H9 (cell line): ENCODE measurements around the gene LRTM2. TPM values are rescaled to one million over a fixed set of nuclear protein-coding genes. Genes with fewer than 3 reads are reported as not detected.

Source experiments
- DNase-seq: peaks from one replicate; pipeline ENCODE4 v3.0.0-alpha.2; 2017
- H2AFZ ChIP-seq: one replicate; pipeline ENCODE4 v1.6.1; 2013; ENCODE audit warnings: mild to moderate bottlenecking, low read length, control low read depth, moderate library complexity
- H2AK5ac ChIP-seq: 2 replicates; pipeline ENCODE4 v1.6.1; 2013; ENCODE audit warnings: low read length, control low read depth, mixed read lengths; ENCODE audit not compliant: insufficient read length
- H2BK120ac ChIP-seq: one replicate; pipeline ENCODE4 v1.6.1; 2013; ENCODE audit warnings: low read depth, mild to moderate bottlenecking, low read length, control low read depth, inconsistent platforms; ENCODE audit not compliant: poor library complexity, severe bottlenecking
- H2BK12ac ChIP-seq: 2 replicates; pipeline ENCODE4 v1.6.1; 2013; ENCODE audit warnings: low read length, control low read depth, mixed read lengths, low read depth; ENCODE audit not compliant: insufficient read length
- H2BK15ac ChIP-seq: 2 replicates; pipeline ENCODE4 v1.6.1; 2013; ENCODE audit warnings: low read depth, low read length, control low read depth
- H2BK20ac ChIP-seq: one replicate; pipeline ENCODE4 v1.6.1; 2013; ENCODE audit warnings: low read depth, mild to moderate bottlenecking, low read length, control low read depth, inconsistent platforms; ENCODE audit not compliant: poor library complexity, severe bottlenecking
- H2BK5ac ChIP-seq: 2 replicates; pipeline ENCODE4 v1.6.1; 2013; ENCODE audit warnings: low read length, control low read depth, mixed read lengths; ENCODE audit not compliant: insufficient read length
- H3K14ac ChIP-seq: 2 replicates; pipeline ENCODE4 v1.6.1; 2013; ENCODE audit warnings: low read length, control low read depth; ENCODE audit not compliant: insufficient read depth
- H3K18ac ChIP-seq: 2 replicates; pipeline ENCODE4 v1.6.1; 2013; ENCODE audit warnings: low read depth, mild to moderate bottlenecking, mixed read lengths, low read length, control low read depth; ENCODE audit not compliant: insufficient read length
- H3K23ac ChIP-seq: 2 replicates; pipeline ENCODE4 v1.6.1; 2013; ENCODE audit warnings: low read length, control low read depth, mixed read lengths, low read depth; ENCODE audit not compliant: insufficient read length
- H3K23me2 ChIP-seq: 2 replicates; pipeline ENCODE4 v1.6.1; 2013; ENCODE audit warnings: low read depth, mild to moderate bottlenecking, mixed read lengths, low read length, control low read depth; ENCODE audit not compliant: insufficient read length, poor library complexity, severe bottlenecking
- H3K27ac ChIP-seq: 2 replicates; pipeline ENCODE4 v1.5.1; 2013; ENCODE audit warnings: low read length, control low read depth, mixed read lengths, low read depth; ENCODE audit not compliant: insufficient read length
- H3K27me3 ChIP-seq: 2 replicates; pipeline ENCODE4 v1.6.1; 2013; ENCODE audit warnings: low read length, control low read depth, inconsistent platforms; ENCODE audit not compliant: insufficient read depth
- H3K4ac ChIP-seq: 2 replicates; pipeline ENCODE4 v1.6.1; 2013; ENCODE audit warnings: low read depth, mild to moderate bottlenecking, control low read depth, inconsistent platforms, low read length, moderate library complexity
- H3K4me1 ChIP-seq: 2 replicates; pipeline ENCODE4 v1.6.1; 2013; ENCODE audit warnings: low read length, control low read depth, inconsistent platforms; ENCODE audit not compliant: insufficient read depth
- H3K4me2 ChIP-seq: 2 replicates; pipeline ENCODE4 v1.6.1; 2013; ENCODE audit warnings: low read length, control low read depth, mixed read lengths; ENCODE audit not compliant: insufficient read length, insufficient read depth
- H3K56ac ChIP-seq: 2 replicates; pipeline ENCODE4 v1.6.1; 2013; ENCODE audit warnings: low read depth, mild to moderate bottlenecking, mixed read lengths, low read length, control low read depth; ENCODE audit not compliant: insufficient read length
- H3K79me1 ChIP-seq: 2 replicates; pipeline ENCODE4 v1.6.1; 2013; ENCODE audit warnings: low read depth, mild to moderate bottlenecking, moderate library complexity, low read length, control low read depth, inconsistent platforms; ENCODE audit not compliant: insufficient read depth, poor library complexity, severe bottlenecking
- H3K79me2 ChIP-seq: 2 replicates; pipeline ENCODE4 v1.6.1; 2013; ENCODE audit warnings: low read length, control low read depth, inconsistent platforms; ENCODE audit not compliant: insufficient read depth
- H3K9ac ChIP-seq: 2 replicates; pipeline ENCODE4 v1.6.1; 2013; ENCODE audit warnings: low read length, control low read depth, mixed read lengths; ENCODE audit not compliant: insufficient read length; ENCODE audit errors: extremely low read depth
- H3K9me3 ChIP-seq: one replicate; pipeline ENCODE4 v1.6.1; 2013; ENCODE audit warnings: low read depth, low read length, inconsistent platforms; ENCODE audit not compliant: control insufficient read depth
- H3T11ph ChIP-seq: one replicate; pipeline ENCODE4 v1.6.1; 2013; ENCODE audit warnings: mild to moderate bottlenecking, low read length, control low read depth, inconsistent platforms
- H4K20me1 ChIP-seq: one replicate; pipeline ENCODE4 v1.6.1; 2013; ENCODE audit not compliant: control insufficient read depth, insufficient read length, insufficient read depth
- H4K5ac ChIP-seq: 2 replicates; pipeline ENCODE4 v1.6.1; 2013; ENCODE audit warnings: low read depth, mild to moderate bottlenecking, mixed read lengths, low read length, control low read depth; ENCODE audit not compliant: insufficient read length
- H4K8ac ChIP-seq: replicated peaks from 2 replicates; pipeline ENCODE4 v1.6.1; 2013; ENCODE audit warnings: low read length, control low read depth, mixed read lengths, low read depth; ENCODE audit not compliant: insufficient read length
- H4K91ac ChIP-seq: 2 replicates; pipeline ENCODE4 v1.6.1; 2013; ENCODE audit warnings: low read depth, mild to moderate bottlenecking, moderate library complexity, mixed read lengths, low read length, control low read depth; ENCODE audit not compliant: insufficient read length
- H3K27ac Mint-ChIP-seq, 3 experiments: 2 replicates in 2 of 3; 3 replicates in 1 of 3; pipeline ENCODE4 v1.8.0; 2020 to 2021; ENCODE audit warnings: mixed read lengths in 3 of 3, mild to moderate bottlenecking in 1 of 3, moderate library complexity in 1 of 3
- H3K27me3 Mint-ChIP-seq: 2 replicates; pipeline ENCODE4 v1.8.0; 2021; ENCODE audit warnings: low read depth, mild to moderate bottlenecking, moderate library complexity, mixed read lengths
- H3K36me3 Mint-ChIP-seq, 3 experiments: 2 replicates in 2 of 3; 3 replicates in 1 of 3; pipeline ENCODE4 v1.8.0; 2020 to 2021; ENCODE audit warnings: low read depth in 3 of 3, mixed read lengths in 3 of 3; ENCODE audit not compliant: insufficient read depth in 1 of 3
- H3K4me1 Mint-ChIP-seq, 2 experiments: 2 replicates each; pipeline ENCODE4 v1.8.0; 2020; ENCODE audit warnings: mixed read lengths in 2 of 2
- H3K4me3 Mint-ChIP-seq, 2 experiments: 2 replicates in 1 of 2; 3 replicates in 1 of 2; pipeline ENCODE4 v1.8.0; 2020 to 2021; ENCODE audit warnings: mild to moderate bottlenecking in 2 of 2, mixed read lengths in 2 of 2, moderate library complexity in 1 of 2
- H3K9me3 Mint-ChIP-seq, 2 experiments: 2 replicates in 1 of 2; 3 replicates in 1 of 2; pipeline ENCODE4 v1.8.0; 2020; ENCODE audit warnings: mild to moderate bottlenecking in 2 of 2, mixed read lengths in 2 of 2, moderate library complexity in 1 of 2
- CTCF ChIP-seq: fragments of 200-600 bp; sonication (generic); conservative IDR thresholded peaks from 3 replicates; pipeline ENCODE4 v1.8.0; 2021; ENCODE audit warnings: antibody characterized with exemption, mild to moderate bottlenecking
- WGBS: extraction: QIAGEN DNeasy Blood & Tissue Kit; methylation state at CpG from one replicate; pipeline ENCODE4 v1.1.7; 2013; ENCODE audit warnings: missing lambda C conversion rate, low lambda C conversion rate, mixed read lengths; ENCODE audit not compliant: insufficient read length; ENCODE audit errors: extremely low coverage; 5-methylcytosine and 5-hydroxymethylcytosine counted together
- total RNA-seq: library from RNA; stranded (reverse); gene quantifications from 2 replicates; pipeline ENCODE4 v1.2.1, GENCODE V29; 2021

LRTM2 gene
- total RNA-seq, 1 experiment from 2014 or later = not detected

GRCh38 chr12:1791104-1791841 lies 29.1 kb upstream of the LRTM2 start:
- peak; percentile 84 for TF ChIP-seq CTCF
- Mint-ChIP-seq H3K36me3 (peaks cover under 1 to 14% (median 4%) of the 10 kb centered on the region in 3 experiments; a peak in 4 of 7 replicates), H3K27ac (no peak overlapping the region)

More at GRCh38 chr12:1791104-1791841, 29.1 kb upstream of the LRTM2 start:
- Mint-ChIP-seq H3K9me3 (no peaks in the 10 kb centered on the region), H3K4me3 (no peak overlapping the region), H3K27me3 (peaks cover 3% of the 10 kb centered on the region; the same call in 1 of the 2 replicates), H3K4me1 (peaks cover 32 to 35% of the 10 kb centered on the region in 2 experiments)
- Histone ChIP-seq H4K8ac (no peak overlapping the region), H4K20me1 (no peaks in the 10 kb centered on the region), H3K79me2 (no peaks in the 10 kb centered on the region), H3K27me3 (no peaks in the 10 kb centered on the region), H3K27ac (no peak overlapping the region), H3K4me1 (no peaks in the 10 kb centered on the region; the same call in 1 of the 2 replicates), H2BK20ac (no peak overlapping the region), H3K56ac (no peak overlapping the region), H4K5ac (no peak overlapping the region), H3K23ac (no peak overlapping the region), H3K18ac (no peak overlapping the region), H2BK12ac (no peak overlapping the region), H3K4me2 (no peak overlapping the region), H3K23me2 (no peaks in the 10 kb centered on the region), H3K9me3 (no peaks in the 10 kb centered on the region), H4K91ac (no peak overlapping the region), H3K9ac (no peak overlapping the region), H3K79me1 (no peaks in the 10 kb centered on the region), H2AFZ (no peak overlapping the region), H2BK120ac (no peak overlapping the region), H2BK5ac (no peak overlapping the region), H3K4ac (no peak overlapping the region), H3K14ac (no peak overlapping the region), H3T11ph (no peak overlapping the region), H2AK5ac (no peak overlapping the region), H2BK15ac (no peak overlapping the region)
- WGBS = no CpG with 5 or more reads among the region's 10 CpGs
- DNase-seq = no peak
